Putamen (tissue), 1 donor: ENCODE data around the gene TEKTIP1.
A peak's percentile ranks its signal among the peaks of the same experiment; 100 is the strongest.

Source experiments
- DNase-seq: peaks from one replicate; pipeline ENCODE4 v3.0.0-alpha.2; 2016; ENCODE audit warnings: low spot score

The TEKTIP1 gene

GRCh38 chr19:3538965-3539755, at the start of gene TEKTIP1:
TSS of gene TEKTIP1 (plus strand) at chr19:3539174. CDS start at chr19:3539178, 4 bp downstream.
- DNase-seq = no peak

DNA sequence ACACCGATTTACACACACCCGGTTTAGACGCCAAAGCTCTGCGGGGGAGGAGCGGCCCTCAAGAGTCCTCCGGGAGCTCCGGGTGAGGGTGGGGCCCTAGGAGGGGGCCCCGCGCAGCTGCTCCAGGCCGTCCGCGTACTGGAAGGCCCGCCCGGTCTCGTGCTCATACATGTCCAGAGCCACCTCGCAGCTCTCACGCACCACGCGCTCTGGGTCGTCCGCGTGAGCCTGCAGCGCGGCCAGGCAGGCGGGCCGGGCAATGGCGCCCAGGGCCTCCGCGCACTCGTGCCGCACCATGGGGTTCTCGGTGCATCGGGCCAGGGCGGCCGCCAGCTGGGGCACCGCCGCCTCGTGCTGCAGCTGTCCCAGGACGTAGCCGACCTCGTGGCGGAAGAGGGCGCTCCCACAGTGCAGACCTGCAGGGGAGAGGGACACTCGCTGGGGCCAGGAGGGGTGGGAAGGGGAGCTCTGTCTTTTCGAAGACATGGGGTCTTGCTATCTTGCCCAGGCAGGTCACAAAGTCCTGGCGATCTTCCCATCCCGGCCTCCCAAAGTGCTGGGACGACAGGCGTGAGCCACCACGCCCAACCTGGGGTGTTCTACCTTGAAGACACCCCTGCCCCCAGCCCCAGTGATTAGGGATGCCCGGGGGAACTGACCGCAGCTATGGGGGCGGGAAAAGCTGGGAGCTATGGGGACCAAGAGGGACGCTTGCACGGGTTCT, 47.4 kb upstream of the TEKTIP1 start:
- no peak for DNase-seq

- no peak for DNase-seq
Measured at GRCh38 chr19:3492131-3492839, 46.7 kb upstream of the TEKTIP1 start.

DNA sequence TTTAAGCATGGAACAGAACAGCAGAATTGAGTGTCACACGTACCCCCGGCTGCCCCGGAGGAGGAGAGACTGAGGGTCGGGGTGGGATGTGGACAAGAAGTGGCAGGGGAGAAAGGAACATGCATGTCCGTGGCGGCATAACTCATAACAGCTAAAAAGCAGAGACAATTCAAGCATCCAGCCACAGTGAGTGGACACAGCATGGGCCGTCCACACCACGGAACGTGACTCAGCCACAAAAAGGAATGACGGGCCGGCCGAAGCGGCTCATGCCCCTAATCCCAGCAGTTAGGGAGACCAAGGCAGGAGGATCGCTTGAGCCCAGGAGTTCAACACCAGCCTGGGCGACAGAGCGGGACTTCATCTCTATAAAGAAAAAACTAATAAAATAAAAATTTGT, 46.1 kb upstream of the TEKTIP1 start:
- DNase-seq = no peak

- DNase-seq = no peak
Measured at GRCh38 chr19:3493651-3494050, 45.3 kb upstream of the TEKTIP1 start.

GRCh38 chr19:3494051-3494450, 44.9 kb upstream of the TEKTIP1 start:
- DNase-seq = peak; percentile 94

- peak; percentile 74 for DNase-seq
Measured at GRCh38 chr19:3494559-3494958, 44.4 kb upstream of the TEKTIP1 start.

- no peak for DNase-seq
Measured at GRCh38 chr19:3496392-3497273, 42.3 kb upstream of the TEKTIP1 start.

GRCh38 chr19:3497757-3498520, 41.0 kb upstream of the TEKTIP1 start:
- no peak for DNase-seq

DNA sequence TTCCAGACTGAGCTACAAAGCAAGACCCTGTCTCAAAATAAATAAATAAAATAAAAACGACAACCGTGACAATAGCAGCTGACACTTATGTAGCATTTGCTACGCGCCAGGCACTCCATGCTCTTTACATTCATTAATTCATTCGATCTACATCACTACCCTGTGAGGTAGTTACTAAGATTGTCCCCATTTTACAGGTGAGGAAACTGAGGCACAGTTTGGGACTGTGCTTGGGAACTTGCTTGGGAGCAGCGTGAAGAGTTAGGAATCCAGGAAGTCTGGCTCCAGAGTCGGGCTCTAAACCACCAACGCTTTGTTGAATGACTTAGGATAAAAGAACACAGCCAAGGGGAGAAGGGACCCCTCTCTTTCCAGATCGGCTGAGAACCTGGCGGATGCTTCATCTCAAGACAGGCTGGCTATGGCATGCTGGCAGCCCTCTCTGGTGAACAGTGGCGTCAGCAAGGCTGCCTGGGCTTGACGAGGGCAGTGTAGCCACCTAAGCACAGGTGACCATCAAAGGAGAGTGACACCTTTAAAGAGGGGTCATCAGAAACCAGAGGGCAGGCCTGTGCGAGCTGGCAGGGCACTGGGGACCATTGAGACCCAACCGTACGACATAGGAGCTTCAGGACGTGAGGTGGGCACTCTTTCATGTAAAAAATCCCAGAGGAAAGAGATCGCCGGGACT, 39.1 kb upstream of the TEKTIP1 start:
- DNase-seq = no peak

DNA sequence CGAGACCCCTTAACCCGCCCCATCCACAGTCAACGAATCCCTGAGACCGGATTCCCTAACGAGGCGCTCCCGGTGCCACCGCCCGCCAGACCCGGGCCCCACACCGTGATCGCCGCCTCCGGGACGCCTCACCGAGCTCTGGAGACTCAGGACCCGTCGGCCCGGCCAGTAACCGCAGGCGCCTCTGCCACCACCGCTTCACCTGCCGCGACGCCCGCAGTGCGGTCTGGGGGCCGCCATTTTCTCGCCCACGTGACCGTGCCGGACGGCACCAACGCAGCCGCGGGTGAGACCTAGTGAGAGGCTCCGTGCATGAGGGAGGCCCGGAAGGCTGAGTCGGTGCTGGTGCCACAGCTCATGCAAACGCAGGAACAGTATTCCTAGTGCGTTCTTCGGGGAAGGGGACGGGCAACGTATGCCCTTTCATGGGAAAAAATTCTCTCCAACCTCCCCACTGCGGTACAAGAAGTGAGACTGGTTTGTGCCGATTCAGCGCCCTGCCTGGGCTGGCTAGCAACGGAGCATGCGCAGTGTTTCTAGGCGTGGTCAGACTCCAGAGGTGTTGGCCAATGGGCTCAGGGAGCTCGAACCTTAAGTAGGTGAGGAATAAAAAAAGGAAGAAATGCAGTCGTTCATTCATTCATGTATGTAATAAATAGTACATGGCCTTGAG, 38.4 kb upstream of the TEKTIP1 start, which contains the start of gene DOHH:
DOHH (minus strand) TSS at position 246 of the 673 bp plus-strand sequence. CDS start 3,860 bp downstream, outside the sequence.
- peak; percentile 96 for DNase-seq

GRCh38 chr19:3501780-3502179, 37.2 kb upstream of the TEKTIP1 start:
- no peak for DNase-seq

DNA sequence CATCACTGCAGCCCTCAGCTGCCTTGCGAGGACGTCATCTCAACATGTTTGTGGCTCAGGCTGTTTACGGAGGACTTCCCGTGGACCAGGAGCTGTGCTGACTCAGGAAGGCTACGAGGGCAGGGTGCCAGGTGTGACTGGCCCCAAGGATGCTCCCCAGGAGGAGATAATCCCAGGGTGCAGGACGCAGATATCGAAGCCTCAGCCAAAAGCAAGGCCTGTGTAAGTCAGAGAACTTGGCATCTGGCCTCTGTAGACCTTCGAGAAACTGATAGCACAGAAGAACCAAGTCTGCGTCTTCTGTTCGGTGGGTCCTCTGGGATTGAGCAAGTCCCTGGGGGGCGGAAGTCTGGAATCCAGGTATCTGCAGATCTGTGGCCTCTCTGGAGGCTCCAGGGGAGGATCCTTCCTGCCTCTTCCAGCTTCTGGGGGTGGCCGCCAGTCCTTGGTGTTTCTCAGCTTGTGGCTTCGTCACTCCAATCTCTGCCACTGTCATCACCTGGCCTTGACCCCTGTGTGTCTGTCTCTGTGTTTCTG, 35.9 kb upstream of the TEKTIP1 start:
- DNase-seq = no peak

GRCh38 chr19:3504735-3505134, 34.2 kb upstream of the TEKTIP1 start:
- DNase-seq = no peak

GRCh38 chr19:3505598-3506383, 33.2 kb upstream of the TEKTIP1 start, which contains the start of gene FZR1:
TSS of gene FZR1 (plus strand) at chr19:3506311. CDS start at chr19:3522990, 16,679 bp downstream.
- peak; percentile 98 for DNase-seq

- no peak for DNase-seq
Measured at GRCh38 chr19:3506384-3507340, 32.3 kb upstream of the TEKTIP1 start.
